ENCODE measurements around the gene CHMP4A.
A peak's percentile ranks its signal among the peaks of the same experiment; 100 is the strongest.
"Not testable (repeated sequence)": the region's sequence is repeated elsewhere in the genome, so short reads cannot be mapped to it uniquely, and the experiment has no call there.

The CHMP4A gene

DNA sequence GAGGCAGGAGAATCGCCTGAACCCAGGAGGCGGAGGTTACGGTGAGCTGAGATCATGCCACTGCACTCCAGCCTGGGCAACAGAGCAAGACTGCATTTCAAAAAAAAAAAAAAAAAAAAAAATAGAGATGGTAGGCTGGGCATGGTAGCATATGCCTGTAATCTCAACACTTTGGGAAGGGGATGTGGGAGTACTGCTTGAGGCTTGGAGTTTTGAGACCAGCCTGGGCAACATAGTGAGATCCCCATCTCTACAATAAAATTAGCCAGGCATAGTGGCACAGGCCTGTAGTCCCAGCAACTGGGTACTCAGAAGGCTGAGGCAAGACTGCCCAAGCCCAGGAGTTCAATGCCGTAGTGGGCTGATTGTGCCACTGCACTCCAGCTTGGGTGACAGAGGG, 9.7 kb upstream of the CHMP4A start:
- DNase-seq = not testable (repeated sequence)

DNA sequence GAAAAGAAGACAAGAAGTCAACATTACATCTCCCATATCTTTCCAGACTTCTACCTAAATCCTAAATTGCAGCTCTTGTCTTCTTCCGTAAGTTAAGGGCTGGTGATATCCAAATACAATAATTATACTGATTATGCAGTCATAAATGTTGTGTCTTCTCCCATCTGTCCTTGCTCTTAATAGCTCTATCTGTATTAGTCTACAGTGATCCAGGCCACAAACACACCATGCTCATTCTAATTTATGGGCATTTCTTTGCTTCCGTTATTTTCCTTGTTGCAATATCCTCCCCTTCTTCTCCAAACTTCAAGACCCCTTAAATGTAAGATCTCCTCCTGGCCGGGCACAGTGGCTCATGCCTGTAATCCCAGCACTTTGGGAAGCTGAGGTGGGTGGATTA, 6.2 kb upstream of the CHMP4A start:
- no peak for DNase-seq

DNA sequence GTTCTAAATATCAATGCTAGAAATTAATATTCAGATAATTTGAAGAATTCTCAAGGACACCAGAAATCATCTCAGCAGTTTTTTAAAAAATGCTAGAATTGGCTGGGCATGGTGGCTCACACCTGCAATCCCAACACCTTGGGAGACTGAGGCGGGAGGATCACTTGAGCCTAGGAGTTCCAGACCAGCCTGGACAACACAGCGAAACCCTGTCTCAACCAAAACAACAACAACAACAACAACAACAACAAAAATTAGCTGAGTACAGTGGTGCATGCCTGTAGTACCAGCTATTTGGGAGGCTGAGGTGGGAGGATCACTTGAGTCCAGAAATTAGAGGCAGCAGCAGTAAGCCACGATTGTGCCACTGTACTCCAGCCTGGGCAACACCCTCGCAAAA, 5.8 kb upstream of the CHMP4A start:
- DNase-seq = no peak

DNA sequence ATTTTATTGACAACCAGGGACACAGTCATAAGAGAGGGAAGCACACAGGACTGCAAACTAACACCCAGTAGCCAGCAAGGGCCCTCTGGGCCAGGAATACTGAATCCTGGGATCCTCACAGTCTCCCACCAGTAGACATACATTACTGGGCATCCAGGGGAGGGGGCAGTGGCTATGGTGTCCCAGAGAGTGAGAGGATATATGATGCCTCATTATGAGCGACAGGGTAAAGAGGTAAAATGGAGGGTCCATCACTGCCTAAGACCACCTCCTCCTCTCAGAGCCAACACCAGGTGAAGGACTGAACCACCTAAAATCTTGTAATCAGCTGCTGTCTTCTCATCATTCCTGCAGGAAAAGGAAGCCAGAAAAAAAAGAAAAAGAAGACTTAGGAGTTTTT, 3.6 kb upstream of the CHMP4A start:
- not testable (repeated sequence) for DNase-seq

DNA sequence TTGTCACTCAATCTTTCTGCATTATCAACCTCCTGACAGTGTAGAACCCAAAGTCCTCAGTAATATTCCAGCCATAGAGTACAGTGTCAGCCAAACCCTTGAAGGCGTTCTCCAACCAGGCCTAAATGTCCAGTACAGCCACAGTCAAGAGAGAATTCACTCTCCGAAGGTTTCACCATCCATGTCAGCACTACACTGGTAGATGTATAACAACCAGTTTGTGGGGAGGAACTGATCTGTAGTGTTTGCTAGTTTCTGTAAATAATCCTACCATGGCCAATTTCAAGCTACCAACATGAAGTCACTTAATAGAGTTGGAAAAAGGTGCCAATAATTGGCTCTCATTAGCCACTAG, 3.0 kb upstream of the CHMP4A start:
- no peak for DNase-seq

DNA sequence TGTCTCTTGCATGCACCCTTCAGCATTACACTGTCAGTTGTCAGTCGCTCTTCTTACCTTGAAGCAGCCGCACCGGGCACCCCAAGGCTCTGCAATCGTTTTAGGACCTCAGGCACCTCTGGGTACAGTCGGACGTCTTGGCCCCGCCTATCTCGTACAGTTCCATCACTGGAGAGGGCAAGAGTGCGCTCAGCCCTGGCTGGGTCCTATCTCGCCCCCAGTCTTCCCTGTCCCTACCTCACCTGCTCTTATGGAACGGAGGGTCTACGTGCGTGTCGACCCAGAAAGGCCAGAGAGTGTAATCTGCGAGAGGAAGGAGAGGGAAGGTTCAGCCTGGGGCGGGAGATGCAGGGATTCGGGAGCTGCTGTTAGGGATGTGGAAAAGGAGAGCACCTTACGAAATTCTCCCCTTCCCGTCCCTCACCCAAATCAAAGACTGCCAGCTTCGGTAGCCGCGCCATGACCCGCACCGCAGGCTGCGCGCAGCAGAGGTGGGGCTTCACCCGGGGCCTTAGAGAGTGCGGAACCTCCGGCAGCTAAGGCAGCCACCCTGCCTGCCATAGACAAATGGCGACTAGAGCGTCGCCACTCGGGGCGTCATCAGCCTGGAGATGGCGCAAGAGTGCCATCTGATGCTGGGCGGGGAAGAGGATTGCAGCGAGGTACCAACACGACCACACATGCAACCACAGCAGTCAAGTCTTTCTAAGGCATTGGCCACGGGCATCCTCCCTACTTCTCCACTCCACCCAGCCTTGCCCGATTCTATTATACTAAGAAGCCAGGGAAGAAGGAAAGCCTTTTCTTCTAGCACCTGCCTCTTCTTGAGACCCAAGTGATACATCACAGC, 2.4 kb upstream of the CHMP4A start, which contains the start of gene MDP1:
Gene MDP1, minus strand, starts transcription at position 572 of the 850 bp plus-strand sequence. Its CDS starts 111 bp downstream, at position 461.
- peak; percentile 64 for DNase-seq

DNA sequence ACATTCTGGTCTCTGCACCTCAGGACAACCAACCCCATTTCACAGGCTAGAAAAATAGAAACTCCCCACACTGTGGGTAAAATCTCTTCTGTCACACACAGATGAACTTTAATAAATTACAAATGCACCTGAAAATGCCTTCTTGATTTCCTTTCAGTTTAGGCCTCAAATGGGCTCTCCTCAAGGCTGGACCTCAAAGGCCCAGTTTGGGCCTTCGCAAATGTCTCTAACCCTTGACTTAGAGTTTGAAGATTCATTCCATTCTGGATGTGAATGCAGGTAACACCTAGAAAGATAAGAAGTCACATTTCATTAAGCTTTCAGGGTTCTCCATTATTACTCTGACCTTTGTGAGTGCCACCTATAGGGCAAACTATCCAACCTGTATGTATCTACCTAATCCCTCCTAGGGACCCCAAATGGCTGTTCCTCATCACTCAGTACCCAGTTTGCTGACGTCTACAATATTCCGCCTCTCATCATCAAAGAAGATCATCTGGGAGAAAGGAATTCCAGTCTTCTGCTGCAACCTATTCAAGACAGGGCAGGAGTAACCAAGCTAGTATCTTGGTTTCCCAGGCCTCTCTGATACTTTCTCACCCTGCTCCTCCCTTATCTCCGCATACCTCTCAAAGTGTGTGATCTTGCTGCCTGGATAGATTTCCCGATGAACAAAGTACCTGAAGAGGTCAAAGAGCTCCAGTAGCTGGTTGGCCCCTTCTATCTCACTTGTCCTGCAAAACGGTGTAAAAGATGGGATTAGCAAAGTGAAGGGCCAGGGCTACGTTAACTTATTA, 776 bp upstream of the CHMP4A start:
- DNase-seq = no peak

DNA sequence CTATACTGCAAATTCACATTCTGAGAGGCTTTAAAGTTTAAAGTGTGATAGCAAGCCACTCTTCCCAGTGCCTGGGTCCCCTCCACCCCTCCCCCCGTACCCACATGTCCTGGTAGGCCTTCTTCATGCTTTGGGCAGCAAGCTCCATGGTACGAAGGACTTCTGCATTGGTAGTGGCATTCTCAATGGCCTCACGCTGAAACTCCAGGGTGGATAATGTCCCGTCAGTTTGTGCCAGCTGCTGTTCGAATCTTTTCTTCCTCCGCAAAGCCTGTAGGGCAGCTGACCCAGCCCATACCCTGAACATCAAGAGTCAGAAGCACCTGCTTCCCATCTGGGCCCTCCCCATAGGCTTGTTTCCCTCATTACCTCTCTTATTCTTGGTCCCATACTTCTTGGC, 2.0 kb downstream of the CHMP4A start:
- no peak for DNase-seq

DNA sequence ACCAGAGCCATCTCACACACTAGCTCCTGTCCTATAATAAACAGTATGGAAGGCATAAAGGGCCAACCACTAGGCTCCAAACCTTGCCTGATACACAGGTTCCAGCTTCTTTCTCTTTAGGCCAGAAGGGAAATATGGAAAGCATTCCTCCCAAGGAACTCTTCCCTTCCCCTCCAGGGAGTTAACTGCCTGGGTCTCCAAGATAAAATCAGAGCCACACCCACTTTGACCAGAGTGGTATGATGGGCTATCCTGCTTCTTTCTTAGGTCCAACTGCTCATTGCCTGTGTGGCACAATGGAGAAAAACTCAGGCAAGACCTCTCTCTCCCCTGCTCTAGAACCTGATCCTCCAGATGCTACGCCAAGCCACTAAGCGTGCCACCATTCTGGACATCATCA, 5.7 kb downstream of the CHMP4A start:
- no peak for DNase-seq

DNA sequence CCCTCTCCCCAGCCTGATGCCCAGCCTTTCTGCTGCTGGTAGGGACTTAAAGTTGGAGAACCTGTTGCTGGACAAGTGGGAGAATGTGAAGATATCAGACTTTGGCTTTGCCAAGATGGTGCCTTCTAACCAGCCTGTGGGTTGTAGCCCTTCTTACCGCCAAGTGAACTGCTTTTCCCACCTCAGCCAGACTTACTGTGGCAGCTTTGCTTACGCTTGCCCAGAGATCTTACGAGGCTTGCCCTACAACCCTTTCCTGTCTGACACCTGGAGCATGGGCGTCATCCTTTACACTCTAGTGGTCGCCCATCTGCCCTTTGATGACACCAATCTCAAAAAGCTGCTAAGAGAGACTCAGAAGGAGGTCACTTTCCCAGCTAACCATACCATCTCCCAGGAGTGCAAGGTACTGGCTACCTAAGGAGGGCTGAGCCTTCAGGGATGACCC, 6.2 kb downstream of the CHMP4A start:
- DNase-seq = no peak

DNA sequence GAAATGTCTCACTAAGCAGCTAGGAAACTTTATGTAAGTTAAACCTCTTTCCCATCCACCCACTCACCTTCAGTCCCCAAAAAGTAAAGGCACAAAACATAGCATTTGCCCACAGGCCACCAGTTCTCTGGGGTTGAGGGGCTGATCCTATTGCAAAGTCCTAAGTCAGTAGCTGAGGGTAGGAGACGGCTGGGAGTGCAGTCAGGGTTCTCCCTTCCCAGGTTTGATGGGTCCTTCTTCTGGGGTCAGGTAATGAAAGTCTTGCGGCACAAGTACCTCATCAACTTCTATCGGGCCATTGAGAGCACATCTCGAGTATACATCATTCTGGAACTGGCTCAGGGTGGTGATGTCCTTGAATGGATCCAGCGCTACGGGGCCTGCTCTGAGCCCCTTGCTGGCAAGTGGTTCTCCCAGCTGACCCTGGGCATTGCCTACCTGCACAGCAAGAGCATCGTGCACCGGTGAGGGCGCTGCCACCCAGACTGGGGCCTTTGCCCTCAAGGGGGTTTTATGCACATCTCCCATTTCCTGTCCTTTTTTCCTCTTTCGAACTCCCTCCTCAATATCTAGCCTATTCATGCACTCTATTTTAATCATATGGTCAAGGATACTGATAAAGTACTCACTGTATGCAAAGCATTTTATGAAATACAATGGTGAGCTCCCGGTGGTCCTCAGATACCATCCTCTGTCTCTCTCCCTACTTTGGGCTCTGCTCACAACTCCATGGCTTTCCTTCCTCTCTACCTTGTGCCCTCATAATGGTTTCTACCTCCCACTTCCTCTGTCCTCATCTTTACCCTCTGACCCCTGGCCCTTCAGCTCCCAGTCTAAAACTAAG, 6.8 kb downstream of the CHMP4A start:
- DNase-seq = no peak

DNA sequence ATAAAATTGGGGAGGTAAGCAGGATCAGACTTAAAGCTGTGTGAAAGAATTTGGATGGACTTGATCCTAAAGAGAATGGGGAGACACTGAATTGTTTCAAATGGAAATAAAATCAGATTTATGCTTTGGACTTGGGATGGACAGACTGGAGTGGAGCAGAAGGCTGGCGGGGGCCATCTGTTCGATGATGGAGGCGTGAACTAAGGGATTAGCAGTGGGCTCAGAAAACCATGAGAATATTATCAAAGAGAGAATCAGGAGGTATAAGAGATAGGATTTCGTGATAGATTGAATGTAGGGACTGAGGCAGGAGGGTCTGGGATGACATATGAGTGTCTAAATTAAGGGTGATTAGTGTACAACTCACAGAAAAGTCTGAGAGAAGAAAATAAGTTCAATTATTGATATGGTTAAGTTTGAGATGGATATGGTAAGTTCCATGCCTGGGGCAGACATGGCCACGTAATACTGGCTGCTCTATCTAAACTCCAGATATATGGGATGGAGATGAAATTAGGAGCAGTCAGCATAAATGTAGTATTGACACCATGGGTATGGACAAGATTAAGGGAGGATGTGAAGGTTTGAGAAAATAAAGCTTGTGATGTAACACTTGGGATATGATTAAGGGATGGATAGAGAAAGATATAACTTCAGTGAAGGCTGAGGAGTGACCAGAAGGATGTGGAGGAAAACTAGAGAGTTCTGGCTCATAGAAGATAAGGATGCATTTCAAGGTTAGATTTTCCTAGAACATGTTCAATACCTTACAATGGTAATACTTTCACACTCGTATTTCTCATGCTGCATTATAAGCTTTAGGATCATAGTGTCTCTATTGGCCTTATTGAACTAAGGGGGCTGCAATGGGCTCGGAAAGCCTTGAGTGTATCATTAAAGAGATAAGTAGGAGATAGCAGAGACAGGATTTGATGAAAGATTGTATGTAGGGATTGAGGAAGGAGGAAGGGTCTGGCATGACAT, 8.8 kb downstream of the CHMP4A start:
- no peak for DNase-seq

DNA sequence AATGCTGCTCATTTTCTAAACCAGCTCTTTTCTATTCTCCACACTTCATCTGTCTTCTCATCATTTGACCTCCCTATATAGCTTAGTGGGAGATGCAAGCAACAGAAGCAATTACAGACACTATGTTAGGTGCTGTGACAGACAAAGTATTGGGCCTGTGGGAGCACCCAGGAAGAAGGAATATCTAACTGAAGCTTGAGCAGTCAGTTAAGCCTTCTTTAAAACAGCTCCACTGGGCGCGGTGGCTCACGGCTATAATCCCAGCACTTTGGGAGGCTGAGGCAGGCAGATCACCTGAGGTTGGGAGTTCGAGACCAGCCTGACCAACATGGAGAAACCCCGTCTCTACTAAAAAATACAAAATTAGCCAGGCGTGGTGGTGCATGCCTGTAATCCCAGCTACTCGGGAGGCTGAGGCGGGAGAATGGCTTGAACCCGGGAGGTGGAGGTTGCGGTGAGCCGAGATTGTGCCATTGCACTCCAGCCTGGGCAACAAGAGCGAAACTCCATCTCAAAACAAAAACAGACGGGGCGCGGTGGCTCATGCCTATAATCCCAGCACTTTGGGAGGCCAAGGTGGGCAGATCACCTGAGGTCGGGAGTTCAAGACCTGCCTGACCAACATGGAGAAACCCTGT, 9.9 kb downstream of the CHMP4A start:
- not testable (repeated sequence) for DNase-seq

DNA sequence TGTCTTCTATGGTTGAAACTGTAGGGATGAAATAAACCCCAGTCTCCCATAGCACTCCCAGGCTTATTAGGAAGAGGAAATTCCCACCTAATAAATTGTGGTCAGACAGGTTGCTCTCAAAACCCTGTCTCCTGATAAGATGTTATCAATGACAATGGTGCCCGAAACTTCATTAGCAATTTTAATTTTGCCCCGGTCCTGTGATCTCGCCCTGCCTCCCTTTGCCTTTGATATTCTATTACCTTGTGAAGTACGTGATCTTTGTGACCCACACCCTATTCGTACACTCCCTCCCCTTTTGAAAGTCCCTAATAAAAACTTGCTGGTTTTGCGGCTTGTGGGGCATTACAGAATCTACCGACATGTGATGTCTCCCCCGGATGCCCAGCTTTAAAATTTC, 10.8 kb downstream of the CHMP4A start:
- not testable (repeated sequence) for DNase-seq

DNA sequence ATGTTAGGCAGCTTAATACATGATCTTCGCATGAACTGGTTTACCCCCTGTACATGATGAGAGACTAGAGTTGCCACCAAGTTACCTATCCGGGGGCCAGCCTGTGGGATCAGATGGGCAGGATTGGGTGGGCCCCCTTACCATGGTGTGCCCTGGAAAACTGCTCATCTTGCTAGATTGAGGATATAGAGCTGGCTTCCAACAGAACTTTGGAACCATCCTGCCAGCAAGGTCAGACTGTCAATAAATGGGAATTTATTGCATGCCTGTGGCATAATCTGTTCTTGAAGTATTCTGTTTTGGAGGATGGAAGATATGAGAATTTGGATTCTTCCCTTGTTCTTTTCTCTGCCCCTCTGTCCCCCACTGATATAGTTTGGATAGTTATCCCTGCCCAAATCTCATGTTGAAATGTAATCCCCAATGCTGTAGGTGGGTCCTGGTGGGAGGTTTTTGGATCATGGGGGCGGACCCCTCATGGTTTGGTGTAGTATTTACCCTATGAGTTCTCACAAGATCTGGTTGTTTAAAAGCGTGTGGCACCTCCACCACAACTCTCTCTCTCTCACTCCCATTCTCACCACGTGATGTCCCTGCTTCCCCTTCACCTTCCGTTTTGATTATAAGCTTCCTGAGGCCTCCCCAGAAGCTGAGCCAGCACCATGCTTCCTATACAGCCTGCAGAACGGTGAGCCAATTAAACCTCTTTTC, 14.3 kb downstream of the CHMP4A start:
- no peak for DNase-seq

DNA sequence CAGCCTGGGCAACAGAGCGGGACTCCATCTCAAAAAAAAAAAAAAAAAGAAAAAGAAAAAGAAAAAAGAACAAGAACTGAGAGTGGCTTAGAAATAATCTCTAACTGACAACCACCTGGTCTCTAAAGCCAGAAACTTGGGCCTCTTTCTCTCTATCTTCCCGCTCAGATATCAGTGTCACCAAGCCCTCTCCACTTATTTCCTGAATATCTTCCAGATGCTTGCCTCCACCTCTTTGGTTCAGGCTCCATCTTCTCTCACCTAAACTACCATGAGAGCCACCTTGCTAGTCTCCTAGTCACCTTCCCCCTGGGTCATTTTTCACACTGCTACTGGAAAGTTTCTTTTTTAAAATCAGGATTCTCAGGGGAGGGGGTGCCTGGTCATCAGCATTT, 16.2 kb downstream of the CHMP4A start:
- no peak for DNase-seq

DNA sequence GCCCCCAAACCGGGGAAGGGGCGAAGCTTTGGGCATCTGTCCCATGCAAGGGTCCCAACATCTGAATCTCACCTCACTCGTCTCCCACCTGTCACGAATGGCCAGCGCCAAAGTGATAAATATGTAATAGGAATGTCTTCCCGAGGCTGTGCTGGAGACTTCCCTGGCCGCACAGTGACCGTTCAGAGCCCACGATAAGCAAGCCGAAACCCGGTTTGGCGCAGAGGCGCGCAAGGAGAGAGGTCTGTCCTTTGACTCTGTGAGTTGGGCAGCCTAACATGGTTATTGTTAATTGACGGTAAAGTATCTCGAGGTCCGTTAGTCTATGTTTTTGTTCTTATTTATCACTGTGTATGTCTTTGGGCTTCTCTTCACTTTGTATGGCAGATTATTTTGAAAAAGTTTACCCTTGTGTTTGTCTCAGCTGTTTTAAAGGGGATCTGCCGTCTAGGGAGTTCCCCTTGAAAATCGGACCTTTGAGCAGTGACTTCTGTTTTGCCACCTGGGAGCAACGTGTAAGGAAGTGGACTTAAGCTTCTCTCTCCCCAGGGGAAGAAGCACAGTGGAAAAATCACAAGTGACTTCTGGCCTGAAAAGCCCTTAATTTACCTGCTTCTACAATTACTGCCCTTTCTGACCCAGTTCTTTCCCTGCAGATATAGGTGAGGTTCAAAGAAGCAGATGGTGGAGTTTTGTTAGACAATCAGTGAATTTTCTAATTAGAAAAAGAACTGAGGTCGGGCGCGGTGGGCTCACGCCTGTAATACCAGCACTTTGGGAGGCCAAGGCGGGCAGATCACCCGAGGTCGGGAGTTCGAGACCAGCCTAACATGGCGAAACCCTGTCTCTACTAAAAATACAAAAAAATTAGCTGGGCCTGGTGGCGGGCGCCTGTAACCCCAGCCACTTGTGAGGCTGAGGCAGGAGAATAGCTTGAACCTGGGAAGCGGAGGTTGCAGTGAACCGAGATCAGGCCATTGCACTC, 16.9 kb downstream of the CHMP4A start:
- no peak for DNase-seq

DNA sequence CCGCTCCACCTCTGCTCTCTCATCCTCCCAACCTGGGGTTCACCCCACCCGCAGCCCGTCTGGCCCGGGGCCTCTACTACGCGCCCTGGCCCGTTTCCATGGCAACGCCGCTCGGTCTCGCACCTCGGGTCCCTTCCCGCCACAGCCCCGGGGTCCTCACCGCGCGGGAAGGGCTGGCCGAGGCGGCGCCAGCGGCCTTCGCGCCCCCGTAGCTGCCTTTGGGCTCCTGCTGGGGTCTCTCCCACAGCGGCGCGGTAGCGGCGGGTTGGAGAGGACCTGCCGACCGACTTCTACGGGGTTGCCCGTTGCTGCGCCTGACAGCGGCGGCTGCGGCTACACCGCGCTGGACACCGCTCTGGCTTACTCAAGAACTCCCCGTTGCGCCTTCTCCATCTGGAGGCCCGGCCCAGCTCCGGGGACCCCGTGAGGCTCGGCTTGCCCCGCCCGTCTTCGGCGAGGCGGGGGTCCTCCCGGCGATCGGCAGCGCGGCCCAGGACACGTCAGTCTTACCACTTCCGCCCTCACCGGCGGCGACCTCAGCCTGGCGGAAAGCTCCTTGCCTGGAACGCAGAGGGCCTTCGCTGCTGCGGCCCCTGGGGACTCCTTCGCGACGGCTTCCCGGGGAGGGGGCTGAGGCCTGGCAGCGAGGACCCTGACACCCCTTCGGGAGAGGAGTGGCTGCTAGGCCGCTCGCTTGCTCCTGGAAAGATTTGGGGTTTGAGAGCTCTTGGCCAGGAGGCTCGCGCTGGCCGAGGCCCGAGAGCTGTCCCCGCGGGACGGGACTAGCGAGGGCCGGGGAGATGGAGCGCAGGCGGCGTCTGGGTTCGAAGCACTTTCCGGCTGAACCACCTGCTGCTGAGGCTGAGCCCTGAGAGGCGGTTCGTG, 17.9 kb downstream of the CHMP4A start, which contains the start of gene TM9SF1:
Gene TM9SF1, minus strand, starts transcription at position 256 of the 885 bp plus-strand sequence. CDS start 422 bp downstream, outside the sequence.
- peak; percentile 24 for DNase-seq

Data from NCI-H1048 (cell line).